DOHH2 (cell line): ENCODE results near the gene UBXN6.

ENCODE experiments used
- H3F3A ChIP-seq: fragments of 200-600 bp; sonication (generic), shearing (Covaris generic); 2 replicates; pipeline ENCODE4 v1.6.0; 2016; ENCODE audit warnings: antibody characterized with exemption, mild to moderate bottlenecking; ENCODE audit not compliant: control insufficient read depth, insufficient read depth
- H3K27ac ChIP-seq: fragments of 200-600 bp; sonication (generic); 2 replicates; pipeline ENCODE4 v1.5.1; 2014; ENCODE audit warnings: low read depth, mild to moderate bottlenecking, low read length, moderate library complexity
- H3K27me3 ChIP-seq: fragments of 200-600 bp; sonication (generic); 2 replicates; pipeline ENCODE4 v1.6.1; 2014; ENCODE audit warnings: mild to moderate bottlenecking, low read length, mixed read lengths; ENCODE audit not compliant: control insufficient read depth
- H3K36me3 ChIP-seq: fragments of 200-600 bp; sonication (generic); 2 replicates; pipeline ENCODE4 v1.6.1; 2014; ENCODE audit warnings: mild to moderate bottlenecking, low read length, moderate library complexity, mixed read lengths; ENCODE audit not compliant: control insufficient read depth
- H3K4me1 ChIP-seq: fragments of 200-600 bp; sonication (generic); 2 replicates; pipeline ENCODE4 v1.6.1; 2014; ENCODE audit warnings: mild to moderate bottlenecking, low read length, mixed read lengths; ENCODE audit not compliant: control insufficient read depth
- H3K4me2 ChIP-seq: fragments of 200-600 bp; sonication (generic); 2 replicates; pipeline ENCODE4 v1.6.0; 2014; ENCODE audit warnings: mild to moderate bottlenecking, low read length, moderate library complexity
- H3K4me3 ChIP-seq: fragments of 200-600 bp; sonication (generic); 2 replicates; pipeline ENCODE4 v1.5.1; 2014; ENCODE audit warnings: mild to moderate bottlenecking, low read length, mixed read lengths
- H3K79me2 ChIP-seq: fragments of 200-600 bp; sonication (generic); 2 replicates; pipeline ENCODE4 v1.6.1; 2014; ENCODE audit warnings: mild to moderate bottlenecking, low read length, mixed read lengths; ENCODE audit not compliant: control insufficient read depth
- H3K9me2 ChIP-seq: fragments of 200-600 bp; sonication (generic); replicated peaks from 2 replicates; pipeline ENCODE4 v1.6.1; 2014; ENCODE audit warnings: mild to moderate bottlenecking, low read length, mixed read lengths; ENCODE audit not compliant: control insufficient read depth
- H3K9me3 ChIP-seq: fragments of 200-600 bp; sonication (generic); 2 replicates; pipeline ENCODE4 v1.6.1; 2014; ENCODE audit warnings: antibody characterized with exemption, low read length, mixed read lengths; ENCODE audit not compliant: control insufficient read depth, insufficient read depth
- H4K20me1 ChIP-seq: fragments of 200-600 bp; sonication (generic); 2 replicates; pipeline ENCODE4 v1.6.0; 2014; ENCODE audit warnings: low read depth, mild to moderate bottlenecking, antibody characterized with exemption, low read length, moderate library complexity; ENCODE audit not compliant: control insufficient read depth, insufficient read depth
- EZH2phosphoT487 ChIP-seq: fragments of 200-600 bp; sonication (generic); IDR thresholded peaks from 2 replicates; pipeline ENCODE4 v1.6.1; 2017; ENCODE audit warnings: borderline replicate concordance, mild to moderate bottlenecking, antibody characterized with exemption, low read length, moderate library complexity, mixed read lengths
- TF ChIP-seq, protein P1 (sequence below): fragments of 200-600 bp; sonication (generic); IDR thresholded peaks from one replicate; pipeline ENCODE4 v1.5.1; 2014; ENCODE audit warnings: antibody characterized with exemption, mild to moderate bottlenecking, low read depth, low read length; ENCODE audit not compliant: poor library complexity, severe bottlenecking

The UBXN6 gene

DNA sequence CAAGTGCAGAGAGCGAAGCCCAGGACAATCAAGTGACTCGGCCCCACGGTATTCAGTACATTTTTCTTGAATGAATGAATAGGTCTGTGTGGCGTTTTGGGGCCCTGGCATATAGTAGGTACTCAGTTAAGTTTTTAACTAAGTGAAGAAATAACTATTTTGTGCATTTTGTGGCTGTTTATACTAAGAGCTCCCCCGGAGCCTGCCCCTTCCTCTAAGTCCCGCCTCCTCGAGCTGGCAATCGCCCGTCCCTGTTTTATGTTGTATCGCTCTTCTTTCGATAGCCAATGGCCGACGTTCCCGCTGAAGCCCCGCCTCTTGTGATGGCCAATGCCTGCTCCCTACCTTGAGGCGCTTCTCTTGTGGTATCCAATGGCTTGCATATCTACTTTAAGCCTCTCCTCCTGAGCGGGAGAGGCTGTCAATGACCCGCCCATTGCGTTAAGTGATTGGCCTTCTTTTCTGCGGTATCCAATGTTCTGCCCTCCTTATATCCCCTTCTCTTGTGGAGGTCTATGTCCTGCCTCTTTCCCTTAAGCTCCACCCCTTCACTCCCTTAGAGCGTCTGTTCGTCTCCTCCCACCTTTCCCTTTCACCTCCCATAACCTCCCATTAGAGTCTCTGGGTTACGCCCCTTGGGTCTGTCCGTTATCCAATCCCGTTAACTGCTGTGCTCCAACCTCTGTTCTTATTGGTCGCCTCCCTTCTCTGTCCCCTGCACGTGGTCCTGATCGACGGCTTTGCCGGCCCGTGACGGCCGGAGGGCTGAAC is 14.0 kb upstream of the UBXN6 start:
- Histone ChIP-seq H3F3A (peaks cover 9% of the 10 kb centered on the region), H3K27me3 (no peaks in the 10 kb centered on the region), H3K4me2 (peak overlapping the region; percentile 74), H4K20me1 (no peaks in the 10 kb centered on the region), H3K4me1 (peaks cover 29% of the 10 kb centered on the region), H3K9me3 (no peaks in the 10 kb centered on the region), H3K79me2 (peaks cover 33% of the 10 kb centered on the region), H3K9me2 (no peaks in the 10 kb centered on the region), H3K27ac (peak overlapping the region; percentile 91), H3K36me3 (peaks cover 11% of the 10 kb centered on the region), H3K4me3 (peak overlapping the region; percentile 82)
- TF ChIP-seq, protein P1, sequence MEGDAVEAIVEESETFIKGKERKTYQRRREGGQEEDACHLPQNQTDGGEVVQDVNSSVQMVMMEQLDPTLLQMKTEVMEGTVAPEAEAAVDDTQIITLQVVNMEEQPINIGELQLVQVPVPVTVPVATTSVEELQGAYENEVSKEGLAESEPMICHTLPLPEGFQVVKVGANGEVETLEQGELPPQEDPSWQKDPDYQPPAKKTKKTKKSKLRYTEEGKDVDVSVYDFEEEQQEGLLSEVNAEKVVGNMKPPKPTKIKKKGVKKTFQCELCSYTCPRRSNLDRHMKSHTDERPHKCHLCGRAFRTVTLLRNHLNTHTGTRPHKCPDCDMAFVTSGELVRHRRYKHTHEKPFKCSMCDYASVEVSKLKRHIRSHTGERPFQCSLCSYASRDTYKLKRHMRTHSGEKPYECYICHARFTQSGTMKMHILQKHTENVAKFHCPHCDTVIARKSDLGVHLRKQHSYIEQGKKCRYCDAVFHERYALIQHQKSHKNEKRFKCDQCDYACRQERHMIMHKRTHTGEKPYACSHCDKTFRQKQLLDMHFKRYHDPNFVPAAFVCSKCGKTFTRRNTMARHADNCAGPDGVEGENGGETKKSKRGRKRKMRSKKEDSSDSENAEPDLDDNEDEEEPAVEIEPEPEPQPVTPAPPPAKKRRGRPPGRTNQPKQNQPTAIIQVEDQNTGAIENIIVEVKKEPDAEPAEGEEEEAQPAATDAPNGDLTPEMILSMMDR, result no peak
- no peak for TF ChIP-seq EZH2phosphoT487

GRCh38 chr19:4467835-4468234 is 10.2 kb upstream of the UBXN6 start:
- H3K27ac ChIP-seq, result no peak overlapping the region
- peaks cover 9% of the 10 kb centered on the region for H3F3A ChIP-seq
- H3K4me3 ChIP-seq, result no peak overlapping the region
- H3K79me2 ChIP-seq, result peaks cover 5% of the 10 kb centered on the region
- H3K36me3 ChIP-seq, result no peaks in the 10 kb centered on the region
- H3K9me3 ChIP-seq, result no peaks in the 10 kb centered on the region
- no peaks in the 10 kb centered on the region for H4K20me1 ChIP-seq
- H3K27me3 ChIP-seq, result no peaks in the 10 kb centered on the region
- H3K9me2 ChIP-seq, result no peaks in the 10 kb centered on the region
- no peak for TF ChIP-seq EZH2phosphoT487
- TF ChIP-seq, protein P1, result no peak
- H3K4me2 ChIP-seq, result no peak overlapping the region
- H3K4me1 ChIP-seq, result peaks cover 10% of the 10 kb centered on the region

GRCh38 chr19:4464815-4465581 is 7.4 kb upstream of the UBXN6 start:
- no peaks in the 10 kb centered on the region for H3F3A ChIP-seq
- no peak for TF ChIP-seq EZH2phosphoT487
- TF ChIP-seq, protein P1, result no peak
- H3K27ac ChIP-seq, result no peak overlapping the region
- H3K4me3 ChIP-seq, result no peak overlapping the region
- H3K4me1 ChIP-seq, result peaks cover under 1% of the 10 kb centered on the region
- no peaks in the 10 kb centered on the region for H3K36me3 ChIP-seq
- no peaks in the 10 kb centered on the region for H3K27me3 ChIP-seq
- no peaks in the 10 kb centered on the region for H3K9me2 ChIP-seq
- H4K20me1 ChIP-seq, result no peaks in the 10 kb centered on the region
- no peak overlapping the region for H3K4me2 ChIP-seq
- H3K9me3 ChIP-seq, result no peaks in the 10 kb centered on the region
- H3K79me2 ChIP-seq, result no peaks in the 10 kb centered on the region
